ENCODE results near the gene NAA50.

Gene NAA50

GRCh38 chr3:113685956-113686721 is 59.9 kb downstream of the NAA50 start:
- no peak for DNase-seq (ENCODE audit: low read depth in 3 of 3)

GRCh38 chr3:113685124-113685523 is 60.9 kb downstream of the NAA50 start:
- DNase-seq (ENCODE audit: low read depth in 3 of 3) = no peak

GRCh38 chr3:113684271-113684819 is 61.7 kb downstream of the NAA50 start:
- no peak for DNase-seq (ENCODE audit: low read depth in 3 of 3)

- DNase-seq (ENCODE audit: low read depth in 3 of 3) = no peak
Observed at GRCh38 chr3:113678773-113679172, 67.3 kb downstream of the NAA50 start.

GRCh38 chr3:113677737-113678136 is 68.3 kb downstream of the NAA50 start:
- DNase-seq (ENCODE audit: low read depth in 3 of 3) = no peak

- no peak for DNase-seq (ENCODE audit: low read depth in 3 of 3)
Observed at GRCh38 chr3:113676261-113676660, 69.8 kb downstream of the NAA50 start.

- no peak for DNase-seq (ENCODE audit: low read depth in 3 of 3)
Observed at GRCh38 chr3:113673593-113673992, 72.5 kb downstream of the NAA50 start.

- DNase-seq (ENCODE audit: low read depth in 3 of 3) = no peak
Observed at GRCh38 chr3:113668015-113668414, 78.0 kb downstream of the NAA50 start.

Measured in stimulated activated CD4-positive, alpha-beta T cell treated with anti-CD3 and anti-CD28 coated beads, TNF-alpha, amount 100 ng/mL, for 24 hours (primary cell).